SH-SY5Y (cell line): ENCODE results near the gene PLPP4.

ENCODE experiments used
- GATA2 ChIP-seq: IDR thresholded peaks from 2 replicates; pipeline ENCODE4 v1.6.1; 2011; ENCODE audit warnings: mild to moderate bottlenecking, low read depth, low read length
- GATA3 ChIP-seq: IDR thresholded peaks from 2 replicates; pipeline ENCODE4 v1.6.1; 2011; ENCODE audit warnings: low read depth, mild to moderate bottlenecking, low read length, moderate library complexity

DNA sequence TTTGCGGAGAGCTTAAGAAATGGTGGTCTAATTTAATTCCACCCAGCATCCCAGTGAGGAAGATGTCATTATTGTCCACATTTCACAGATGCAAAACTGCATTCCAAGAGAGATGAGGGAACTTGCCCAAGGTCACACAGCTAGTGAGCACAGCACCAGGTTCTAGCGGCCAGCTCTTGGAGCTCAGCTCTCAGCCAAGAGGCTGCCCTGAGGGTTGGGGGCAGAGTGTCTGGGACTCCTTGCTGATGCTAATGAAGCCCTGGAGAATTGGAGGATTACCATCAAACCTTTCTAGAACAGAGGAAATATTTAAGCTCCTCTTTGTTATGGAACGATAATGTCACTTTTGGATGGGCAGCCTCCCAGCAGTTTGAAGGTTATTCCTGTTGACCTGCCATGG is 48.0 kb downstream of the PLPP4 start:
- no peak for TF ChIP-seq GATA3
- TF ChIP-seq GATA2, result no peak
